Measurements from ENCODE around the gene VEGFB.

The VEGFB gene

DNA sequence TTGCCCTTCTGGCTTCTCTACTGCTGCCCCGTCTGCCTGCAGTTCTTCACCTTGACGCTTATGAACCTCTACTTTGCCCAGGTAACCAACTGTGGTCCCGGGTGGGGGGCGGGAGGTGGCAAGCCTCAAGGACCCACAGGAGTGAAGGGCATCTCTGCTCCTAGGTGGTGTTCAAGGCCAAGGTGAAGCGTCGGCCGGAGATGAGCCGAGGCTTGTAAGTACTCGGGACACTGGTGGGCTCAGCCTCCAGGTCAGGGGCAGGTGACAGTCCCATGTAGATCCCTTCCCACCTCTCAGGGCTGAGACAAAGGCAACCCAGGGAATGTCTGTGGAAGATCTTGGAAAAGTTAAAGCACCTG, 52.4 kb downstream of the VEGFB start:
- Histone ChIP-seq H3K27me3 (ENCODE audit: insufficient read depth, low read length) (peaks cover 38% of the 10 kb centered on the region), H3K9ac (ENCODE audit: low read depth, low read length) (no peak overlapping the region), H3K9me3 (ENCODE audit: insufficient read depth, low read depth, low read length) (no peaks in the 10 kb centered on the region), H3K4me1 (ENCODE audit: insufficient read depth, low read length) (0 out of 2 replicates have a peak, but pooled peaks cover 6% of the 10 kb centered on the region), H3K36me3 (ENCODE audit: insufficient read depth, low read length) (peaks cover 3% of the 10 kb centered on the region; the same call in 1 of the 2 replicates), H3K27ac (ENCODE audit: low read depth, low read length) (no peak overlapping the region), H3K4me3 (ENCODE audit: low read length) (no peak overlapping the region)
- 91% methylated on average over 9 of the region's 9 CpGs for WGBS

- H3K4me1 ChIP-seq (ENCODE audit: insufficient read depth, low read length), result 0 out of 2 replicates have a peak, but pooled peaks cover 6% of the 10 kb centered on the region
- WGBS, result 93% methylated on average over 33 of the region's 33 CpGs
- H3K36me3 ChIP-seq (ENCODE audit: insufficient read depth, low read length), result no peaks in the 10 kb centered on the region
- H3K9ac ChIP-seq (ENCODE audit: low read depth, low read length), result no peak overlapping the region
- H3K9me3 ChIP-seq (ENCODE audit: insufficient read depth, low read depth, low read length), result no peaks in the 10 kb centered on the region
- H3K27me3 ChIP-seq (ENCODE audit: insufficient read depth, low read length), result peaks cover 48% of the 10 kb centered on the region
- H3K4me3 ChIP-seq (ENCODE audit: low read length), result no peak overlapping the region
- H3K27ac ChIP-seq (ENCODE audit: low read depth, low read length), result no peak overlapping the region
Measured at GRCh38 chr11:64287676-64288352, 53.4 kb downstream of the VEGFB start.

DNA sequence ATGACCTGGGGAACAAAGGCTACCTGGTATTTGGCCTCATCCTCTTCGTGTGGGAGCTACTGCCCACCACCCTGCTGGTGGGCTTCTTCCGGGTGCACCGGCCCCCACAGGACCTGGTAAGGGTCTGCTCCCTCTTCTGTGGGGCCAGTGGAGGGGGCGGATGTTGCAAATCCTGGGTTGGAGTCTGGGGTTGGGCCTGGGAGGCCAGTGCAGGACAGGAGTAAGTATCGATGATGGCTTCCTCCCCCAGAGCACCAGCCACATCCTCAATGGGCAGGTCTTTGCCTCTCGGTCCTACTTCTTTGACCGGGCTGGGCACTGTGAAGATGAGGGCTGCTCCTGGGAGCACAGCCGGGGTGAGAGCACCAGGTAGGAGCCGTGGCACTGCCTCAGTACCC, 54.0 kb downstream of the VEGFB start:
- no peaks in the 10 kb centered on the region for H3K36me3 ChIP-seq (ENCODE audit: insufficient read depth, low read length)
- H3K4me3 ChIP-seq (ENCODE audit: low read length), result no peak overlapping the region
- H3K27ac ChIP-seq (ENCODE audit: low read depth, low read length), result no peak overlapping the region
- H3K27me3 ChIP-seq (ENCODE audit: insufficient read depth, low read length), result peaks cover 54% of the 10 kb centered on the region
- H3K4me1 ChIP-seq (ENCODE audit: insufficient read depth, low read length), result 0 out of 2 replicates have a peak, but pooled peaks cover 6% of the 10 kb centered on the region
- H3K9ac ChIP-seq (ENCODE audit: low read depth, low read length), result no peak overlapping the region
- no peaks in the 10 kb centered on the region for H3K9me3 ChIP-seq (ENCODE audit: insufficient read depth, low read depth, low read length)
- 91% methylated on average over 9 of the region's 9 CpGs for WGBS

Data from HUES64 (cell line).